ENCODE data around the gene SEMA3E. TPM values are rescaled to one million over a fixed set of nuclear protein-coding genes. Genes with fewer than 3 reads are reported as not detected.

Gene SEMA3E
- total RNA-seq, 4 donors from 2014 or later, result 1.5 to 5.3 (median 3.5) TPM

- TF ChIP-seq CTCF (IDR thresholded peaks at IDR 0.05; ENCODE audit: low read depth), result no peak
These were observed 183.3 kb downstream of the SEMA3E start for GRCh38 chr7:83465643-83466042.

GRCh38 chr7:83457022-83457892, 191.7 kb downstream of the SEMA3E start:
- no peak for TF ChIP-seq CTCF (IDR thresholded peaks at IDR 0.05; ENCODE audit: low read depth)

GRCh38 chr7:83456413-83456812, 192.5 kb downstream of the SEMA3E start:
- no peak for TF ChIP-seq CTCF (IDR thresholded peaks at IDR 0.05; ENCODE audit: low read depth)

- no peak for TF ChIP-seq CTCF (IDR thresholded peaks at IDR 0.05; ENCODE audit: low read depth)
These were observed 193.3 kb downstream of the SEMA3E start for GRCh38 chr7:83455612-83456011.

- no peak for TF ChIP-seq CTCF (IDR thresholded peaks at IDR 0.05; ENCODE audit: low read depth)
These were observed 196.7 kb downstream of the SEMA3E start for GRCh38 chr7:83452256-83452655.

- TF ChIP-seq CTCF (IDR thresholded peaks at IDR 0.05; ENCODE audit: low read depth), result no peak
These were observed 197.4 kb downstream of the SEMA3E start for GRCh38 chr7:83451501-83452045.

- no peak for TF ChIP-seq CTCF (IDR thresholded peaks at IDR 0.05; ENCODE audit: low read depth)
These were observed 199.2 kb downstream of the SEMA3E start for GRCh38 chr7:83449781-83450180.
